ENCODE data around the gene ZBTB12.

The ZBTB12 gene

GRCh38 chr6:31919624-31920303 is 17.9 kb upstream of the ZBTB12 start:
- no peak overlapping the region for H3K4me3 ChIP-seq (ENCODE audit: low read length)
- H3K4me1 ChIP-seq (ENCODE audit: low read length), result peaks cover 5% of the 10 kb centered on the region
- no peaks in the 10 kb centered on the region for H3K27me3 ChIP-seq (ENCODE audit: low read depth, low read length)
- no peaks in the 10 kb centered on the region for H3K36me3 ChIP-seq (replicated peaks; ENCODE audit: low read depth, low read length)
- no peaks in the 10 kb centered on the region for H3K9me3 ChIP-seq (ENCODE audit: insufficient read depth, low read length)
- no peak for TF ChIP-seq CTCF (IDR thresholded peaks at IDR 0.05; ENCODE audit: low read depth, low read length)
- TF ChIP-seq EZH2phosphoT487 (IDR thresholded peaks at IDR 0.05; ENCODE audit: low read depth), result no peak
- H3K27ac ChIP-seq (ENCODE audit: low read length), result no peak overlapping the region
- H3K4me2 ChIP-seq (ENCODE audit: low read length), result no peak overlapping the region
- H2AFZ ChIP-seq (ENCODE audit: low read depth, low read length), result no peak overlapping the region
- no peaks in the 10 kb centered on the region for H3K79me2 ChIP-seq (ENCODE audit: low read length)
- no peaks in the 10 kb centered on the region for H4K20me1 ChIP-seq (ENCODE audit: insufficient read depth, low read length)
- H3K9ac ChIP-seq (ENCODE audit: low read length), result no peak overlapping the region

GRCh38 chr6:31918069-31918720 is 16.3 kb upstream of the ZBTB12 start:
- Histone ChIP-seq H3K36me3 (replicated peaks; ENCODE audit: low read depth, low read length) (no peaks in the 10 kb centered on the region), H3K9me3 (ENCODE audit: insufficient read depth, low read length) (no peaks in the 10 kb centered on the region), H3K27me3 (ENCODE audit: low read depth, low read length) (no peaks in the 10 kb centered on the region), H3K4me1 (ENCODE audit: low read length) (peaks cover 6% of the 10 kb centered on the region), H4K20me1 (ENCODE audit: insufficient read depth, low read length) (no peaks in the 10 kb centered on the region), H3K4me2 (ENCODE audit: low read length) (no peak overlapping the region), H3K79me2 (ENCODE audit: low read length) (no peaks in the 10 kb centered on the region), H2AFZ (ENCODE audit: low read depth, low read length) (no peak overlapping the region), H3K9ac (ENCODE audit: low read length) (no peak overlapping the region), H3K4me3 (ENCODE audit: low read length) (no peak overlapping the region), H3K27ac (ENCODE audit: low read length) (no peak overlapping the region)
- no peak for TF ChIP-seq CTCF (IDR thresholded peaks at IDR 0.05; ENCODE audit: low read depth, low read length)
- no peak for TF ChIP-seq EZH2phosphoT487 (IDR thresholded peaks at IDR 0.05; ENCODE audit: low read depth)

- Histone ChIP-seq H4K20me1 (ENCODE audit: insufficient read depth, low read length) (no peaks in the 10 kb centered on the region), H3K4me1 (ENCODE audit: low read length) (peaks cover 20% of the 10 kb centered on the region), H3K79me2 (ENCODE audit: low read length) (no peaks in the 10 kb centered on the region), H3K4me2 (ENCODE audit: low read length) (no peak overlapping the region), H3K27ac (ENCODE audit: low read length) (no peak overlapping the region), H3K36me3 (replicated peaks; ENCODE audit: low read depth, low read length) (no peaks in the 10 kb centered on the region), H3K9ac (ENCODE audit: low read length) (no peak overlapping the region), H3K9me3 (ENCODE audit: insufficient read depth, low read length) (no peaks in the 10 kb centered on the region), H2AFZ (ENCODE audit: low read depth, low read length) (no peak overlapping the region), H3K27me3 (ENCODE audit: low read depth, low read length) (no peaks in the 10 kb centered on the region), H3K4me3 (ENCODE audit: low read length) (no peak overlapping the region)
- TF ChIP-seq CTCF (IDR thresholded peaks at IDR 0.05; ENCODE audit: low read depth, low read length) (no peak), EZH2phosphoT487 (IDR thresholded peaks at IDR 0.05; ENCODE audit: low read depth) (no peak)
Observed at GRCh38 chr6:31915756-31916155, 13.9 kb upstream of the ZBTB12 start.

GRCh38 chr6:31915351-31915750 is 13.5 kb upstream of the ZBTB12 start:
- no peak overlapping the region for H3K4me3 ChIP-seq (ENCODE audit: low read length)
- H3K36me3 ChIP-seq (replicated peaks; ENCODE audit: low read depth, low read length), result no peaks in the 10 kb centered on the region
- no peak overlapping the region for H3K27ac ChIP-seq (ENCODE audit: low read length)
- H3K4me2 ChIP-seq (ENCODE audit: low read length), result no peak overlapping the region
- TF ChIP-seq CTCF (IDR thresholded peaks at IDR 0.05; ENCODE audit: low read depth, low read length), result no peak
- no peak for TF ChIP-seq EZH2phosphoT487 (IDR thresholded peaks at IDR 0.05; ENCODE audit: low read depth)
- H3K9me3 ChIP-seq (ENCODE audit: insufficient read depth, low read length), result no peaks in the 10 kb centered on the region
- no peaks in the 10 kb centered on the region for H3K79me2 ChIP-seq (ENCODE audit: low read length)
- peaks cover 20% of the 10 kb centered on the region for H3K4me1 ChIP-seq (ENCODE audit: low read length)
- H4K20me1 ChIP-seq (ENCODE audit: insufficient read depth, low read length), result no peaks in the 10 kb centered on the region
- H3K27me3 ChIP-seq (ENCODE audit: low read depth, low read length), result no peaks in the 10 kb centered on the region
- H3K9ac ChIP-seq (ENCODE audit: low read length), result no peak overlapping the region
- H2AFZ ChIP-seq (ENCODE audit: low read depth, low read length), result no peak overlapping the region

All from OCI-LY3 (cell line).